Measurements from ENCODE around the gene SF3B5.
A peak's percentile ranks its signal among the peaks of the same experiment; 100 is the strongest.

The SF3B5 gene

GRCh38 chr6:144104898-144105487 is 9.6 kb upstream of the SF3B5 start:
- TF ChIP-seq ZFX (IDR thresholded peaks at IDR 0.05) (no peak), CTCF (conservative IDR thresholded peaks at IDR 0.05) (peak; percentile 77)
- H3K27ac ChIP-seq: no peak overlapping the region

- TF ChIP-seq CTCF (conservative IDR thresholded peaks at IDR 0.05) (no peak), ZFX (IDR thresholded peaks at IDR 0.05) (no peak)
- H3K27ac ChIP-seq: no peak overlapping the region
These were observed 9.1 kb upstream of the SF3B5 start for GRCh38 chr6:144104488-144104887.

- TF ChIP-seq CTCF (conservative IDR thresholded peaks at IDR 0.05): no peak
- TF ChIP-seq ZFX (IDR thresholded peaks at IDR 0.05): no peak
- H3K27ac ChIP-seq: no peak overlapping the region
These were observed 7.7 kb upstream of the SF3B5 start for GRCh38 chr6:144103026-144103563.

- TF ChIP-seq ZFX (IDR thresholded peaks at IDR 0.05) (no peak), CTCF (conservative IDR thresholded peaks at IDR 0.05) (no peak)
- no peak overlapping the region for H3K27ac ChIP-seq
These were observed 3.6 kb upstream of the SF3B5 start for GRCh38 chr6:144098993-144099392.

GRCh38 chr6:144094731-144095133 is 641 bp downstream of the SF3B5 start:
- no peak for TF ChIP-seq CTCF (conservative IDR thresholded peaks at IDR 0.05)
- TF ChIP-seq ZFX (IDR thresholded peaks at IDR 0.05): no peak

GRCh38 chr6:144093658-144094057 is 1.7 kb downstream of the SF3B5 start:
- TF ChIP-seq CTCF (conservative IDR thresholded peaks at IDR 0.05) (no peak), ZFX (IDR thresholded peaks at IDR 0.05) (no peak)
- H3K27ac ChIP-seq: no peak overlapping the region

More at GRCh38 chr6:144094731-144095133, 641 bp downstream of the SF3B5 start:
- peak overlapping the region; percentile 71 for H3K27ac ChIP-seq

- no peak for TF ChIP-seq CTCF (conservative IDR thresholded peaks at IDR 0.05)
- no peak for TF ChIP-seq ZFX (IDR thresholded peaks at IDR 0.05)
- no peak overlapping the region for H3K27ac ChIP-seq
These were observed 2.1 kb downstream of the SF3B5 start for GRCh38 chr6:144093236-144093635.
